ENCODE measurements around the gene CCDC70. TPM values are rescaled to one million over a fixed set of nuclear protein-coding genes. Genes with fewer than 3 reads are reported as not detected.

Gene CCDC70
- polyA plus RNA-seq, 1 donor from 2014 or later: not detected

GRCh38 chr13:51895906-51896888 lies 34.4 kb downstream of the CCDC70 start:
- Histone ChIP-seq H3K9ac (ENCODE audit: low read length) (no peak overlapping the region), H3F3A (ENCODE audit: insufficient read depth, low read length, poor library complexity, severe bottlenecking) (no peaks in the 10 kb centered on the region), H3K9me2 (ENCODE audit: insufficient read depth, low read length) (no peaks in the 10 kb centered on the region), H4K20me1 (ENCODE audit: insufficient read depth) (no peaks in the 10 kb centered on the region), H3K27ac (ENCODE audit: low read length) (no peak overlapping the region), H3K4me2 (ENCODE audit: low read length) (no peak overlapping the region), H2AFZ (ENCODE audit: low read depth, low read length) (no peak overlapping the region), H3K79me2 (replicated peaks; ENCODE audit: insufficient read depth, low read length) (no peaks in the 10 kb centered on the region), H3K4me3 (ENCODE audit: low read length) (no peak overlapping the region), H3K9me3 (ENCODE audit: low read length) (no peaks in the 10 kb centered on the region), H3K36me3 (ENCODE audit: insufficient read depth, low read length) (no peaks in the 10 kb centered on the region), H3K27me3 (ENCODE audit: insufficient read depth, low read depth, low read length) (no peaks in the 10 kb centered on the region)
- TF ChIP-seq REST (IDR thresholded peaks at IDR 0.05; ENCODE audit: borderline replicate concordance): no peak
- TF ChIP-seq EP300 (conservative IDR thresholded peaks at IDR 0.05; ENCODE audit: poor library complexity, severe bottlenecking): no peak
- TF ChIP-seq TAF1 (IDR thresholded peaks at IDR 0.05; ENCODE audit: low read depth): no peak
- peak; percentile 67 for TF ChIP-seq CTCF (IDR thresholded peaks at IDR 0.05; ENCODE audit: poor library complexity, severe bottlenecking)
- peak; percentile 70 for TF ChIP-seq SMC3 (conservative IDR thresholded peaks at IDR 0.05; ENCODE audit: poor library complexity)
- peak; percentile 63 for TF ChIP-seq RAD21 (conservative IDR thresholded peaks at IDR 0.05)
- no peak for TF ChIP-seq EZH2 (IDR thresholded peaks at IDR 0.05; ENCODE audit: borderline replicate concordance, insufficient read depth, low read length, poor library complexity, severe bottlenecking)
- TF ChIP-seq POLR2AphosphoS5 (IDR thresholded peaks at IDR 0.05): no peak
- TF ChIP-seq MXI1 (conservative IDR thresholded peaks at IDR 0.05; ENCODE audit: poor library complexity, severe bottlenecking): no peak

GRCh38 chr13:51900471-51900870 lies 38.7 kb downstream of the CCDC70 start:
- H3K36me3 ChIP-seq (ENCODE audit: insufficient read depth, low read length): no peaks in the 10 kb centered on the region
- no peaks in the 10 kb centered on the region for H4K20me1 ChIP-seq (ENCODE audit: insufficient read depth)
- no peak overlapping the region for H3K9ac ChIP-seq (ENCODE audit: low read length)
- no peaks in the 10 kb centered on the region for H3F3A ChIP-seq (ENCODE audit: insufficient read depth, low read length, poor library complexity, severe bottlenecking)
- no peak overlapping the region for H2AFZ ChIP-seq (ENCODE audit: low read depth, low read length)
- H3K27me3 ChIP-seq (ENCODE audit: insufficient read depth, low read depth, low read length): no peaks in the 10 kb centered on the region
- H3K9me2 ChIP-seq (ENCODE audit: insufficient read depth, low read length): no peaks in the 10 kb centered on the region
- H3K4me2 ChIP-seq (ENCODE audit: low read length): no peak overlapping the region
- H3K79me2 ChIP-seq (replicated peaks; ENCODE audit: insufficient read depth, low read length): no peaks in the 10 kb centered on the region
- H3K9me3 ChIP-seq (ENCODE audit: low read length): no peaks in the 10 kb centered on the region
- TF ChIP-seq MXI1 (conservative IDR thresholded peaks at IDR 0.05; ENCODE audit: poor library complexity, severe bottlenecking): no peak
- TF ChIP-seq REST (IDR thresholded peaks at IDR 0.05; ENCODE audit: borderline replicate concordance): no peak
- no peak for TF ChIP-seq RAD21 (conservative IDR thresholded peaks at IDR 0.05)
- TF ChIP-seq CTCF (IDR thresholded peaks at IDR 0.05; ENCODE audit: poor library complexity, severe bottlenecking): no peak
- TF ChIP-seq TAF1 (IDR thresholded peaks at IDR 0.05; ENCODE audit: low read depth): no peak
- TF ChIP-seq POLR2AphosphoS5 (IDR thresholded peaks at IDR 0.05): no peak
- no peak for TF ChIP-seq EP300 (conservative IDR thresholded peaks at IDR 0.05; ENCODE audit: poor library complexity, severe bottlenecking)
- TF ChIP-seq EZH2 (IDR thresholded peaks at IDR 0.05; ENCODE audit: borderline replicate concordance, insufficient read depth, low read length, poor library complexity, severe bottlenecking): no peak
- TF ChIP-seq SMC3 (conservative IDR thresholded peaks at IDR 0.05; ENCODE audit: poor library complexity): no peak
- no peak overlapping the region for H3K27ac ChIP-seq (ENCODE audit: low read length)
- H3K4me3 ChIP-seq (ENCODE audit: low read length): no peak overlapping the region

Data from neural cell (in vitro differentiated cells).